GM12874 (cell line): ENCODE data around the gene HIRIP3.

ENCODE experiments used
- TF ChIP-seq, protein P1 (sequence below): IDR thresholded peaks from 2 replicates; pipeline ENCODE4 v1.5.1; 2011; ENCODE audit warnings: low read depth, mild to moderate bottlenecking, control low read depth, low read length, moderate library complexity; ENCODE audit not compliant: insufficient read depth

Gene HIRIP3

GRCh38 chr16:30023586-30023985 lies 28.2 kb upstream of the HIRIP3 start:
- TF ChIP-seq, protein P1, sequence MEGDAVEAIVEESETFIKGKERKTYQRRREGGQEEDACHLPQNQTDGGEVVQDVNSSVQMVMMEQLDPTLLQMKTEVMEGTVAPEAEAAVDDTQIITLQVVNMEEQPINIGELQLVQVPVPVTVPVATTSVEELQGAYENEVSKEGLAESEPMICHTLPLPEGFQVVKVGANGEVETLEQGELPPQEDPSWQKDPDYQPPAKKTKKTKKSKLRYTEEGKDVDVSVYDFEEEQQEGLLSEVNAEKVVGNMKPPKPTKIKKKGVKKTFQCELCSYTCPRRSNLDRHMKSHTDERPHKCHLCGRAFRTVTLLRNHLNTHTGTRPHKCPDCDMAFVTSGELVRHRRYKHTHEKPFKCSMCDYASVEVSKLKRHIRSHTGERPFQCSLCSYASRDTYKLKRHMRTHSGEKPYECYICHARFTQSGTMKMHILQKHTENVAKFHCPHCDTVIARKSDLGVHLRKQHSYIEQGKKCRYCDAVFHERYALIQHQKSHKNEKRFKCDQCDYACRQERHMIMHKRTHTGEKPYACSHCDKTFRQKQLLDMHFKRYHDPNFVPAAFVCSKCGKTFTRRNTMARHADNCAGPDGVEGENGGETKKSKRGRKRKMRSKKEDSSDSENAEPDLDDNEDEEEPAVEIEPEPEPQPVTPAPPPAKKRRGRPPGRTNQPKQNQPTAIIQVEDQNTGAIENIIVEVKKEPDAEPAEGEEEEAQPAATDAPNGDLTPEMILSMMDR: no peak

- TF ChIP-seq, protein P1: no peak
Observed at GRCh38 chr16:30022887-30023286, 27.5 kb upstream of the HIRIP3 start, which contains the start of gene C16orf92. TSS of gene C16orf92 (plus strand) at chr16:30023198. CDS start at chr16:30023341, 143 bp downstream.

DNA sequence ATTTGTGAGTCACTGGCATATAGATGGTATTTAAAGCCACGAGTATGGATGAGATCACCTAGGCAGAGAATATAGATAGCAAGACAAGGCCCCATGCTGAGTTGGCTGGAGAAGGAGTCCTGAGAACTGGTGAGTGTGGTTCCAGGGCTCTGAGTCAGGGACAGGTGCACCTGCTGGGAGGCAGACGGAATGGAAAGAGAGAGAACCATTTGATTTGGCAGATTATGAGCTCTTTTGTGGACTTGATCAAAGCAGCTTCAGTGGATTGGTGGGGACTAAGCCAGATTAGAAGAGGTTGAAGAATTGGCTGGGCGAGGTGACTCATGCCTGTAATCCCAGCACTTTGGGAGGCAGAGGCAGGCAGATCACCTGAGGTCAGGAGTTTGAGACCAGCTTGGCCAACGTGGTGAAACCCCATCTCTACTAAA lies 23.3 kb upstream of the HIRIP3 start:
- TF ChIP-seq, protein P1: no peak

GRCh38 chr16:30017277-30017656 lies 21.9 kb upstream of the HIRIP3 start:
- TF ChIP-seq, protein P1: no peak

GRCh38 chr16:30016555-30017276 lies 21.3 kb upstream of the HIRIP3 start:
- TF ChIP-seq, protein P1: no peak

- TF ChIP-seq, protein P1: no peak
Observed at GRCh38 chr16:30011714-30012504, 16.5 kb upstream of the HIRIP3 start.

DNA sequence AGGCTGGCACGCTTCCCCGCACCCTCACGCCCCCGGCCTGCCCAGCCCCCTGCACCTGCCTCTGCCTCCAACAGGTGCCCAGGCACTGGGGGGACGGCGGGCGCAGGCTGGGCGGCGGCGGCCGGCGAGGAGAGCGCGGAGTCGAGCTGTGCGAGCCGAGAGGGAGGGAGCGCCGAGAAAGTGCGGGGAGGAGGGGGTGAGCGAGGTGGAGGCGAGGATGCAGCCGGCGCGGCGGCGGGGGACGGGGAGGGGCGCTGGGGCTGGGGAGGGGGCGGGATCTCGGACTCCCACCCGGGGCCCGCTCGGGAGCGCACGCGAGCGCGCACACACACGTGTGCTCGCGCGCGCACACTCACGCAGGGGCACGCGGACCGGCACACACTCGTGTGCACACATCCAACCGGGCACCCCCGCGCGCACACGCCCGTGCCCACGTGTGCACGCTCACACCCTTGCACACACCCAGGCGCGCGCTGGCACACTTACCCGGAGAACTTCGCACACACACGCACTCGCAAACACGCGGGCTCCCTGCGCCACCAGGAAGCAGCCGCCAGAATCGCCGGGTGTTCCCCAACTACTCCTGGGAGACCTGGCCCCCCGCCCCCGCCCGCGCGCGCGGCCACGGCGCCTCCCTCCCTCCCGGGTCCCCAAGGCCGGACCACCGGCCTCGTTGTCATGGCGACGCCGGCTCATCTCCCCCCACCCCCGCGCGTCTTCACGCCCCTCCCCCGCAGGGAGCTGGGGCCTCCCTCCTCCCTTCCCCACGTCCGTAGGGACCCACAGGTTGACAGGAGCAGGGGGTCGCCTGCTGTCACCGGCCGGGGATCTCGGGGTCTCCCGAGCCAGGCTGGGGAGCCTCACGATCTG lies 15.7 kb upstream of the HIRIP3 start, which contains the start of gene DOC2A:
DOC2A (minus strand) TSS at position 184 of the 870 bp plus-strand sequence. CDS start 805 bp downstream, outside the sequence.
- TF ChIP-seq, protein P1: no peak
